ENCODE measurements around the gene TLE7.

TLE7 gene

DNA sequence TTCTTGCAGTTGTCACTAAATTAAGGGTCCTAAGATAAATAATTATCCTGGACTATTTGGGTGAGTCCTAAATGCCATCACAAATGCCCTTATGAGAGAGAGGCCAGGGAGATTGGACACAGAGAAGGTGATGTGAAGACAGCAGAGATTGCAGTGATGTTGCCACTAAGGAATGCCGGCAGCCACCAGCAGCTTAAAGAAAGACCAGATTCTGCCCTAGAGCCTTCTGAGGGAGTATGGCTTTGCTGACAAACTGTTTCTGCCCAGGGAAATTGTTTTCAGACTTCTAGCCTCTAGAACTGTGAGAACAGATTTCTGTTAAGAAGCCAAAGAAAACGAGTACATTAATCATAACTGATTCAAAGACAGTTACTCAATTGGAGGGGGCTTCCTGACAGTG is 30.2 kb upstream of the TLE7 start:
- POLR2A ChIA-PET (ENCODE audit: low non-redundant PET) = no interaction called here
- TF ChIP-seq, protein P1, sequence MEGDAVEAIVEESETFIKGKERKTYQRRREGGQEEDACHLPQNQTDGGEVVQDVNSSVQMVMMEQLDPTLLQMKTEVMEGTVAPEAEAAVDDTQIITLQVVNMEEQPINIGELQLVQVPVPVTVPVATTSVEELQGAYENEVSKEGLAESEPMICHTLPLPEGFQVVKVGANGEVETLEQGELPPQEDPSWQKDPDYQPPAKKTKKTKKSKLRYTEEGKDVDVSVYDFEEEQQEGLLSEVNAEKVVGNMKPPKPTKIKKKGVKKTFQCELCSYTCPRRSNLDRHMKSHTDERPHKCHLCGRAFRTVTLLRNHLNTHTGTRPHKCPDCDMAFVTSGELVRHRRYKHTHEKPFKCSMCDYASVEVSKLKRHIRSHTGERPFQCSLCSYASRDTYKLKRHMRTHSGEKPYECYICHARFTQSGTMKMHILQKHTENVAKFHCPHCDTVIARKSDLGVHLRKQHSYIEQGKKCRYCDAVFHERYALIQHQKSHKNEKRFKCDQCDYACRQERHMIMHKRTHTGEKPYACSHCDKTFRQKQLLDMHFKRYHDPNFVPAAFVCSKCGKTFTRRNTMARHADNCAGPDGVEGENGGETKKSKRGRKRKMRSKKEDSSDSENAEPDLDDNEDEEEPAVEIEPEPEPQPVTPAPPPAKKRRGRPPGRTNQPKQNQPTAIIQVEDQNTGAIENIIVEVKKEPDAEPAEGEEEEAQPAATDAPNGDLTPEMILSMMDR (conservative IDR thresholded peaks at IDR 0.05; ENCODE audit: low read depth) = no peak
- no peak for DNase-seq (ENCODE audit: low spot score)
- CTCF ChIA-PET = no interaction called here
- no peak overlapping the region for H3K27ac ChIP-seq

DNA sequence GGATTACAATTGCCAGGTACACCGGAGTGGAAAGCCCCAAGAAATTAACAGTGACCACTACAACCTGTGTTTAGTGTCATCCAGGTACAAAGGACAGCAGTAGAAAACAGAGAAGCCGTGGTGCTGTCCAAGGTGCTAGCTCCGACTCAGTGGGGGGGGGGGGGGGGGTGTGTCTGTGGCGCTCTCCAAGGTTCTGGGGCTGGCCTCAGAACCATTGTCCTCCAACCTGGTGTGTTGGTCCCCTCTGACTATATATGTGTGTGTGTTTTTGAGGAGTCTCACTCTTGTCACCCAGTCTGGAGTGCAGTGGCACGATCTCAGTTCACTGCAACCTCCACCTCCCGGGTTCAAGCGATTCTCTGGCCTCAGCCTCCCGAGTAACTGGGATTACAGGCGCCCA is 26.0 kb upstream of the TLE7 start:
- TF ChIP-seq, protein P1 (conservative IDR thresholded peaks at IDR 0.05; ENCODE audit: low read depth) = no peak
- peak; percentile 75 for DNase-seq (ENCODE audit: low spot score)
- POLR2A ChIA-PET (ENCODE audit: low non-redundant PET) = no interaction called here

DNA sequence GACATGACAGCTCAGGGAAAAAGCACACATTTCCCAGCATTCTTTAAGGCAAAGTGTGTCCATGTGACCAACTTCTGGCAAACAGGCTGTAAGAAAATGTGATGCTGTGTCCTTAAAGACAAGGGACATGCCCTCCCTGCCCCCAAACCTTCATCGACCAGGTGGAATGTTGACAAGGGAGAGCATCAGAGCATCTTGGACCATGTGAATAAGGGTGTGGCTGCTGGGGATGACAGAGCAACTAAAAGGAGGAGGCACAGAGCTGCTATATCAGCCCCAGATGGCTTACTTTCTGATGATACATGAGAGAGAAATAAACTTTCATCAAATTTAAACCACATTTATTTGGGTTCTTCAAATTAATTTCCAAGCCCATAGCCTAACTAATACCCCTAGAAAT is 22.4 kb upstream of the TLE7 start:
- no peak for DNase-seq (ENCODE audit: low spot score)
- ChIA-PET CTCF (interaction anchor here (0.6 to 1.0 kb wide), 2 partner anchors 10 to 77 kb away, joined by 3 read pairs; no protein-coding TSS in a partner anchor), POLR2A (ENCODE audit: low non-redundant PET) (interaction anchor here (0.7 kb wide), 1 partner anchor 20 kb away, joined by 3 read pairs; no protein-coding TSS in a partner anchor)
- TF ChIP-seq, protein P1 (conservative IDR thresholded peaks at IDR 0.05; ENCODE audit: low read depth) = no peak
- H3K27ac ChIP-seq = no peak overlapping the region

More for the DNA sequence above, 26.0 kb upstream of the TLE7 start:
- no peak overlapping the region for H3K27ac ChIP-seq
- CTCF ChIA-PET = no interaction called here

DNA sequence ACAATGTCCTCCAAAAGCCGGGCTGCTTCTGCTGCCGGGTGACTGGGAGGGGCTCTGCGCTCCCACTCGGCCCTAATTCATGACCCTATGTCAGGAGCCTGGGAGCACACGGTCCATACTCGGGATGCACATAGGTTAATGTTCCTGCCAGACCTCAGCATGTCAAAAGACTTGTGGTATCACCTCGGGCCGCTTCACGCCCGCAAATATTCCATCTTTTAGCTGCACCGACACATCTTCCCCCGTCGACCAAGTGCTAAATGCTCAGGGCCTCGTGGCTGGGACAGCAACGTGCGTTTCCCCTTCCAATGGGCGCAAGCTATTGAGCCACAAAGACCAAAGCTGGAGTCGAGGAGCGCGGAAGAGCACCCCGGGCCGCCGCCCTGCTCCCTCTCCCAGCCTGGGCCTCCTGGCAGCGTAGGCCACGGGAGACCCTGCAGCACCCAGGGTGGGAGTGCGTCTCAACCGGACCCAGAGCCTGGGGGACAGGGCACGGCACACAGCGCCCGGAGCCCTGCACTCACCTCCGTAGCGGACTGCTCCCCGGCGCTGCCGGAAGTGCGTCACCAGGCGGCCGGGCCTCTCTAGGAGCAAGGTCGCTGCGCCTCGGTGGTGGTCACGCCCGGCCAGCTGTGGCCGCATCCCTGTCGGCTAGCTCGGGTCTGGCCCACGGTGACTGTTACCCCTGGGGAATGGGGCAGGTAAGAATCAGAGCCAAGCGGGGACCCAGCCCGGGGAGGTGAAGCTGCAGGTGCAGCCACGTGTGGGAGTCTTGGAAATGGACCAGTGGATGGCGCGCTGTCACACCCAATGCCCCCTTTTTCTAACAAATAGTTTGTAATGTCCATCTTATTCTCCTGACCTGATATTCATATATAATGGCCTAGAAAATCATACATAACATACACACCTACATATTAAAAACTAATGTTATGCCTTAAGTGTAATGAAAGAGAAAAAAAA is 20.1 kb upstream of the TLE7 start, which contains the start of gene ZNF23:
ZNF23 (minus strand) TSS at position 562 of the 963 bp plus-strand sequence. CDS start 5,451 bp downstream, outside the sequence.
- ChIA-PET POLR2A (ENCODE audit: low non-redundant PET) (interaction anchor here (0.5 to 1.3 kb wide), 2 partner anchors 22 to 366 kb away, joined by 3 to 7 read pairs; no protein-coding TSS in a partner anchor), CTCF (interaction anchor here (0.6 to 1.3 kb wide), 2 partner anchors 22 to 173 kb away, joined by 3 to 4 read pairs; no protein-coding TSS in a partner anchor)
- H3K27ac ChIP-seq = peak within 1 kb of the TSS; percentile 69
- DNase-seq (ENCODE audit: low spot score) = peak; percentile 85
- TF ChIP-seq, protein P1 (conservative IDR thresholded peaks at IDR 0.05; ENCODE audit: low read depth) = no peak

DNA sequence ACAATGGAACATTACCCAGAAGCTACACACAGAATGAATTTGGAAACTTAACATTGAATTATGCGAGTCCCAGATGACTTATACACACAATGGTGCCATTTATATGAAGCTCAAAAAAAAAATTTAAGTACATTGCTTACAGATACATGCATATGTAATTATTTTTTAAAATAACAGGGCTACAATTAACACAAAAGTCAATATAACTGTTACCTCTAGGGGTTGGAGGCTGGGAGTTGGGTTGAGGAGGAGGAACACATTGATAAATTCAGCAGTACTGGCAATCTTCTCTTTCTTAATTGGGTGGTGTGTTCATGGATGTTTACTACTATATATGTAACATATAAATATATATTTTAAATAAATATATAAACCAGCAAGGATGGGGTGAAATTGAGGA is 19.1 kb upstream of the TLE7 start:
- TF ChIP-seq, protein P1 (conservative IDR thresholded peaks at IDR 0.05; ENCODE audit: low read depth) = no peak
- no peak for DNase-seq (ENCODE audit: low spot score)
- no peak overlapping the region for H3K27ac ChIP-seq
- POLR2A ChIA-PET (ENCODE audit: low non-redundant PET) = no interaction called here
- CTCF ChIA-PET = interaction anchor here (0.6 to 1.1 kb wide), 2 partner anchors 39 to 48 kb away, joined by 4 read pairs; no protein-coding TSS in a partner anchor

DNA sequence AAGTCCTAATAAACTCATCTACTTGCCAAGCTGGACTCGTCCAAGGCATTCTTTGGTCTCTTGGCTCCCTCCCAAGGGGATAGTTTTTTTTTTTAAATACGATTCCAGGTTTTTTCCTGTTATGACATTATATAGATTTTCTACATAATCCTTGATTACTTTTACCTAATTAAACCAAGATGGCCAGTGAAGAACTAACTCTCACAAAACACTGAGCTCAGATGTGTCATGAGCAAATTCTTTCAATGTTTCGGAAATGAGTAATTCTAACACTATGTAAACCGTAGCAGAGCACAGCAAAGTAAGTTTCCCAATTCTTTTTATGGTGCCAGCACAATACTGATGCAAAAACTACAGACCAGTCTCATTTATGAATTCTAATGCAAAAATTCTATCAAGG is 18.4 kb upstream of the TLE7 start:
- no peak overlapping the region for H3K27ac ChIP-seq
- peak; percentile 66 for DNase-seq (ENCODE audit: low spot score)
- ChIA-PET CTCF (interaction anchor here (0.6 to 1.1 kb wide), 3 partner anchors 38 to 655 kb away, joined by 3 to 4 read pairs (median 4); no protein-coding TSS in a partner anchor), POLR2A (ENCODE audit: low non-redundant PET) (no interaction called here)
- TF ChIP-seq, protein P1 (conservative IDR thresholded peaks at IDR 0.05; ENCODE audit: low read depth) = no peak

Data from RWPE1 (cell line).